ENCODE data around the gene BTBD7. TPM values are rescaled to one million over a fixed set of nuclear protein-coding genes. Genes with fewer than 3 reads are reported as not detected.

The BTBD7 gene
- polyA plus RNA-seq, 1 donor from 2014 or later = 16.1 TPM

DNA sequence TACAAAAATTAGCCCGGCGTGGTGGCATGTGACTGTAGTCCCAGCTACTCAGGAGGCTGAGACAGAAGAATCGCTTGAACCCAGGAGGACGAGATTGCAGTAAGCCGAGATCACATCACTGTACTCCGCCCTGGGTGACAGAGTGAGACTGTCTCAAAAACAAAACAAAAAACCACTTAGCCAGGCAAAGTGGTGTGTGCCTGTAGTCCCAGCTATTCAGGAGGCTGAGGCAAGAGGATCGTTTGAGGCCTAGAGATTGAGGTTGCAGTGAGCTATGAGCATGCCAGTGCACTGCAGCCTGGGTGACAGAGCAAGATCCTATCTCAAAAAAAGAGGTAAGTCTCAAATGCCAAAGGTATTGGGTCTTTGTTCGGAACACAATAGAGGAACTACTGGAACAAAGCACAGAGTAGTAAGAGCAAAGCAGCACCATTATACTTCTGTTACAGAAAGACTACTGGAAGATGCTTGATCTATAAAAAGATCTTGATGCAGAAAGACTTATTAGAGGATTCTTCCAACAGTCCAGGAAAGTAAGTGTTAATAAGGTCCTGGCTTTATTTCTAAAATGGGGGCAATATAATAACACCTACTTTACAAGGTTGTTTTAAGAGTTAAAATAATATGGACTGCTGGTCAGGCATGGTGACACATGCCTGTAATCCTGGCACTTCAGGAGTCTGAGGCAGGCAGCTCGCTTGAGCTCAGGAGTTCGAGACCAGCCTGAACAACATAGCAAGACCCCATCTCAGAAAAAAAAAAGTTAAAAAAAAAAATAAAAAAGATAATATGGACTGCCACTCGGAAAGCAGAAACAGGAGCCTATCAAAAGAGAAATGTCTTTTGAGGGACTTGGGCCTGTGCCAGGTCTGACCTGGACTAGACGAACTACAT is 29.9 kb downstream of the BTBD7 start:
- Mint-ChIP-seq H3K4me1 (peaks cover 28 to 39% (median 29%) of the 10 kb centered on the region in 3 donors), H3K27ac (no peak overlapping the region), H3K36me3 (no peaks in the 10 kb centered on the region), H3K27me3 (no peaks in the 10 kb centered on the region), H3K4me3 (no peak overlapping the region), H3K9me3 (no peaks in the 10 kb centered on the region)

DNA sequence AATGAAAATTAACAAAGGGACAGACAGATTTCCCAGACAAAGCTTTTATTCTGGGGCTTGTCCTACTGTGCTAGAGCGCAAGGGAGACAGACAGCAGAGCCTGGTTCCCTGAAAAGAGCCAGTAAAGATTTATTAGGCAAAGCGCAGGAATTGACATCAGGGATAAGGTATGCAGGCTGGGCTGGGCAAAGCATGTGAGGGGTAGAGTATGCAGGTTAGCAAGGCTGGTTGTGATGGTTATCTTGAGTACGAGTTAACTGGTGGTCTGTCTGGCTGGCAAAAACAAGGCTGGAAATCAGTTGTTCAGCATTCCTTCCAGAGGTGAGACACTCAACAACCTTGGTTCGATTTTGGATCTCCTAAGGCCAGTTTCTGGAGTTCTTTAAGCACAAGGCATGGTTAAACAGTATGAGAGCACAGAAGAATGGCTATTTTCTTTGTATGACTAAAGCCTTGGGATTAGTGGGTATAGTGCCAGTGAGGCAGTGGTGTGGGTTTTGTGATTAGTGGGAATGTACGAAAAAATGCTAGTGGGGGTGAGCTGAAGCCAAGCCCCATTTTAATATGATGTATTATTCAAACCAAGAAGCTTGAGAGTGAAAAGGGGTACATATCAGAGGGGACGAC is 30.9 kb downstream of the BTBD7 start:
- Mint-ChIP-seq H3K36me3 (no peaks in the 10 kb centered on the region), H3K27me3 (no peaks in the 10 kb centered on the region), H3K27ac (no peak overlapping the region), H3K4me3 (no peak overlapping the region), H3K4me1 (peaks cover 23 to 35% (median 24%) of the 10 kb centered on the region in 3 donors), H3K9me3 (no peaks in the 10 kb centered on the region)

DNA sequence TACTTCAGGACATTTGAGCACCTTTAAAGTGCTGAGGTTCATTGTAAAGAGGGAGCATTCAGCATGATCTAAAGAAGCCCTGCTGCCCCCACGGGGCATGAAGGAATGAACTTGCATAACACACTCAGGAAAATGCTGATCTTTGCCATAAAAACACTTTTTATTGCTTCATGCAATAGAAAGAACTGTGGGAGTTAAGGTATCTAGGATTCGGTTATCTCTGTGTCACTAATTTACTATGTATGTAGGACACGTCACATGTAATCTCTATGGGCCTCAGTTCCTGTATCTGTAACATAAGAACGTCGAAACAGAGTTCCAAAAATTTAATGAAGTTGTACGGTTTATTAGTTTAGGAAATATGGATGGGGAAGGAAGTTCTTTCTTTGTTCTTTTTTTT is 33.0 kb downstream of the BTBD7 start:
- Mint-ChIP-seq H3K36me3 (peaks cover 5% of the 10 kb centered on the region), H3K4me3 (no peak overlapping the region), H3K9me3 (no peaks in the 10 kb centered on the region), H3K27ac (no peak overlapping the region), H3K27me3 (no peaks in the 10 kb centered on the region), H3K4me1 (peaks cover 21 to 30% (median 22%) of the 10 kb centered on the region in 3 donors)

DNA sequence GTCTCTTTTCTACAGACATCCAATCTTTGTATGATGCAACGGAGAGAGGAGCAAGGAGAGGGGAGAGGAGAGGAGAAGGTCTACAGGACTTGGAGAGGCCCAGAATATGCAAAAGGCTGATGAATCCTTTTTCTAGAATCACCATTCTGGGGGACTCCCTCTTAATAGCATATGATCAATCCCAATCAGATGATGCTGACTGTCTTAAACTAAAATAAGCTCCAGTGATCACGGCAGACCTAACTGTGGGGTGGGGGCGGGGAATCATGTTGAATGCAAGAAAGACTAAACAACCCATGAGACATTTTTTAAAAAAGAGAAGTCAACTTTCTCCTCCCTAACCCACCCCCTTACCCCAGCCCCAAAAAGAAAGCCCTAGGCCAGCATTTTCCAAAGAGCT is 33.4 kb downstream of the BTBD7 start:
- no peaks in the 10 kb centered on the region for H3K9me3 Mint-ChIP-seq
- no peaks in the 10 kb centered on the region for H3K27me3 Mint-ChIP-seq
- H3K4me1 Mint-ChIP-seq = peaks cover 21 to 33% (median 22%) of the 10 kb centered on the region in 3 donors
- H3K27ac Mint-ChIP-seq = no peak overlapping the region
- peaks cover 5% of the 10 kb centered on the region for H3K36me3 Mint-ChIP-seq
- H3K4me3 Mint-ChIP-seq = peak overlapping the region in 1 of 4 donors; percentile 65

DNA sequence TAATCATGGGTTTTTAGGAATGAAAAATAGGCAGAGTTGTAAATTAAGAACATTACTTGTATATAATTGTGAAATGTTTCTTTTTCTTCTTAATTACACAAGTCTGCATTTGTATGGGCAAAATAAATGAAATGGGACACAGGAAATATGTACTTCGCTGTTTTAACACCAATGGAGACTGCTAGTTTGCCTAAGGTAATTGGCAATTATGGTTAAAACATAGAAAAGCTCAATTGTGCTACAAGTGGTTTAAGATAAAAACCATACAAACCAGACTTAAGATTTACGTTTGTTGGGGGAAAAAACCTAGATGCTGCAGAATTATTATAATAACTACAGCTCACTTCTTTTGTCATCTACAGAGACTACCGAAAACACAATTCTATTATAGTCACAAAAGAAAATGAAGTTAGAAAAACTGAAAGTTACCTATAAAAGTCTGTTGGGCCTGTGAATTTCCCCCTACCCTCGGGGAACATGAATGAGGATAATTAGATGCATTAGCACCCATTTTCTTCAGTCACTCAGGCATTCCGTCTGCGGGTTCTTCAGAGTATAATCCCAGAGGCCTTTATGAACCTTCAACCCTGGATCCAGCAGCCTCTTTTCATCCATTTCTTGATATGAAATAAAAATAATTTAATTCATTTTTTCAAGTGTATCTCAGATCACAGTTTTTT is 37.2 kb downstream of the BTBD7 start:
- peaks cover 6% of the 10 kb centered on the region for H3K36me3 Mint-ChIP-seq
- H3K4me3 Mint-ChIP-seq = no peak overlapping the region
- peaks cover 14 to 30% (median 21%) of the 10 kb centered on the region in 3 donors for H3K4me1 Mint-ChIP-seq
- H3K27ac Mint-ChIP-seq = no peak overlapping the region
- no peaks in the 10 kb centered on the region for H3K27me3 Mint-ChIP-seq
- no peaks in the 10 kb centered on the region for H3K9me3 Mint-ChIP-seq

DNA sequence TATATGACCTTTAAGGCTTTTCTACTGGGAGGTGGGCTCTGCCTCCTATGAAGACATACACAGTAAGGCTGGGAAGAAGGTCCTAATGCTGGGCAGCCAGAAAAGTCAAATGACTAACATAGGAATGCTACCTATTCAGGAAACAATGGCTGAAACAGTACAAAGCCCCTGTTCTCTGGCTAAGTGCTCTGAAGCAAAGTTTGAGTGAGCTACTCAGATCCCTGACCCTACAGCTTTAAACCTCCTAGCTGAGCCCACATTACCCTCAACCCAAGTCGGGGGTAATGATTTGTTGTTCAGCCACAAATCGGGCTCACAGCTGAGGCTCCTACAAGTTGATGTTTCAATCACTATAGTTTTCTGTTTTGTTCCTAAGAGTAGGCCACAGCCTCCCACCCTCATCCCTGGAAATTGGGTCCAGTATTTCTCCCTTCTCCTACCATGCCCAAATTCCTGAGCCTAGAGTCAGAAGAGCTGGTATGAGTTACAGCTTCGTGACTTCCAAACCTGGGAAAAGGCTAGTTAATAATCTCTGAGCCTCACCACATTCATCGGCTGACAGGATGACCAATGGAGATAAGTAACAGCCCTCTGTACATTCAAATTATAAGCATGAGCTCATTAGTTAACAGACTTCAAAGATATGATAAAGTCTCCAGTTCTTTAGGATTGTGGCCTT is 46.5 kb downstream of the BTBD7 start:
- H3K4me3 Mint-ChIP-seq = no peak overlapping the region
- H3K9me3 Mint-ChIP-seq = no peaks in the 10 kb centered on the region
- peaks cover 6 to 31% (median 11%) of the 10 kb centered on the region in 3 donors for H3K4me1 Mint-ChIP-seq
- H3K27ac Mint-ChIP-seq = no peak overlapping the region
- peaks cover 3% of the 10 kb centered on the region for H3K36me3 Mint-ChIP-seq
- H3K27me3 Mint-ChIP-seq = no peaks in the 10 kb centered on the region

DNA sequence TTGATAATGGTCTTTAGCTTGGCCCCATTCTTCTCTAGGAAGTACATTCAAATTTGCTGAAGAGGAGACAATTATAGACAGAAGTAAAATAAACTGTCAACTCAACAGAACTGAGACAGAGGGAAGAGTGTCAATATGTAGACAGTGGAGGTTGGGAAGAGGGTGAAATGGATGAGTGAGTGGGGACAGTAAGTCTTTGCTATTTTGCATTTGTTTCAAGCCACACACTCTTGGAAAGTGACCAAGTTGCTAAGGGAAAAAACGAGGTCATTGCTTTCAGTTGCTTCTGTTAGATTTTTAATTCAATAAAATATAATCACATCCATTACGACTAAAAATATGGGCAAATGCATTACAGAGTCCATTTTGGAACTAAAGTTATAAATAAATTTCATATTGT is 47.8 kb downstream of the BTBD7 start:
- Mint-ChIP-seq H3K4me1 (peaks cover 6 to 31% (median 13%) of the 10 kb centered on the region in 3 donors), H3K27me3 (no peaks in the 10 kb centered on the region), H3K27ac (no peak overlapping the region), H3K4me3 (no peak overlapping the region), H3K9me3 (no peaks in the 10 kb centered on the region), H3K36me3 (peaks cover 3% of the 10 kb centered on the region)

DNA sequence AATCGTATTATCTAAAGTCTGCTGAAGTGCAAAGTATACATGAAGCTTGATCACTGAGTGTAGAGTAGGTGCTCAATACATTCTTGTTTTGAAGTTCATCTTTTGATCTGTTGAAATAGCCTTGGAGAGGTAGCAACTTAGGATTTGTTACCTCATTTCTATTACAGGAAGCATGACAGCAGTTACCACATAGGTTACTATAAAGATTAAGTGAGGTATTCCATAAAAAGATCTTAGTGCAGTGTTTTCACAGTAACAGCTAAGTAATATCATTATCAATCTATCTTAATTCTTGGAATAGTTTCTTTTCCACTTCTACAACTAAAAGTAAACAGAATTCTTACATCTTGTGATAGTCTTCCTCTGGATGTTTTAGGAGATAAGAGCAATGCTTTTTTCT is 50.9 kb downstream of the BTBD7 start:
- Mint-ChIP-seq H3K36me3 (peaks cover 3% of the 10 kb centered on the region), H3K27ac (no peak overlapping the region), H3K4me1 (peaks cover 5 to 11% (median 6%) of the 10 kb centered on the region in 3 donors), H3K4me3 (no peak overlapping the region), H3K27me3 (no peaks in the 10 kb centered on the region), H3K9me3 (no peaks in the 10 kb centered on the region)

DNA sequence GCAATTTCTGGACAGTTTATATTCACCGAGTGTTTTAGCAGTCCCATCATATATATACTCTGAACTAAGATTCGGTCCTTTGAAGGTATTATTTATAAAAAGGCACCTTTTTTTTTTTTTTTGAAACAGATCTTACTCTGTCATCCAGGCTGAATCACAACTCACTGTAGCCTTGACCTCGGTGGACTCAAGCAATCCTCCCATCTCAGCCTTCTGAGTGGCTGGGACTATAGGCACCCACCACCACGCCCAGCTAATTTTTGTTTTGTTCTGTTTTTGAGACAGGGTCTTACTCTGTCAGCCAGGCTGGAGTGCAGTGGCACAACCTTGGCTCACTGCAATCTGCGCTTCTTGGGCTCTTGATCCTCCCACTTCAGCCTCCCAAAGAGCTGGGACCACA is 52.1 kb downstream of the BTBD7 start:
- Mint-ChIP-seq H3K9me3 (no peaks in the 10 kb centered on the region), H3K27ac (peak overlapping the region in 1 of 3 donors; percentile 39), H3K4me1 (peaks cover 5 to 11% (median 6%) of the 10 kb centered on the region in 3 donors), H3K4me3 (no peak overlapping the region), H3K27me3 (no peaks in the 10 kb centered on the region), H3K36me3 (peaks cover 3% of the 10 kb centered on the region)

DNA sequence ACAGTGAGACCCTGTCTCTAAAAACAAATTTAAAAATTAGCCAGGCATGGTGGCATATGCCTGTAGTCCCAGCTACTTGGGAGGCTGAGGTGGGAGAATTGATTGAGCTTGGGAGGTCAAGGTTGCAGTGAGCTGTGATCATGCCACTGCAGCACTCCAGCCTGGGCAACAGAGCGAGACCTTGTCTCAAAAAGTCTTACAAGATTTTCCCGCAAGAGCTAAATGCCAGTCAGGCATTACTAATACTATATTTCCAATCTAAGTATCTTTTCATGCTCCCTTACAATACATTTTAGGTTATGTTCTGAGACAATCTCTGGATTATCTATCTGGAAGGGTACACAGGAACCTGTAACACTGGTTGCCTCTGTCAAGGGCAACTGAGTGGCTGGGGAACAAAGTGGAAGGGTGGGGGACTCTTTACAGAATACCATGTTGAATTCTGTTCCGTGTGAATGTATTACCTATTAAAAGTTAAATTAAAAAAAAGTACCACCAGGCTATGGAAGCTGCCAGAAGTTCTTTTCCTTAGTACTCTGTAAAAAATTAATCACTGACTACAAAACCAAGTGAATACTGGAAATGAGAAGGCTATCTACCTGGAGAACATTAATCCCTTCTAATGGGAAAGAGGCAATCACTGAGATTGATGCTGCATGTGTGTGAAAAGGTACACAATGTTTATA is 56.7 kb downstream of the BTBD7 start:
- H3K36me3 Mint-ChIP-seq = no peaks in the 10 kb centered on the region
- no peak overlapping the region for H3K4me3 Mint-ChIP-seq
- H3K27ac Mint-ChIP-seq = no peak overlapping the region
- H3K4me1 Mint-ChIP-seq = peaks cover 0 to 8% (median 6%) of the 10 kb centered on the region in 3 donors
- no peaks in the 10 kb centered on the region for H3K9me3 Mint-ChIP-seq
- H3K27me3 Mint-ChIP-seq = no peaks in the 10 kb centered on the region

DNA sequence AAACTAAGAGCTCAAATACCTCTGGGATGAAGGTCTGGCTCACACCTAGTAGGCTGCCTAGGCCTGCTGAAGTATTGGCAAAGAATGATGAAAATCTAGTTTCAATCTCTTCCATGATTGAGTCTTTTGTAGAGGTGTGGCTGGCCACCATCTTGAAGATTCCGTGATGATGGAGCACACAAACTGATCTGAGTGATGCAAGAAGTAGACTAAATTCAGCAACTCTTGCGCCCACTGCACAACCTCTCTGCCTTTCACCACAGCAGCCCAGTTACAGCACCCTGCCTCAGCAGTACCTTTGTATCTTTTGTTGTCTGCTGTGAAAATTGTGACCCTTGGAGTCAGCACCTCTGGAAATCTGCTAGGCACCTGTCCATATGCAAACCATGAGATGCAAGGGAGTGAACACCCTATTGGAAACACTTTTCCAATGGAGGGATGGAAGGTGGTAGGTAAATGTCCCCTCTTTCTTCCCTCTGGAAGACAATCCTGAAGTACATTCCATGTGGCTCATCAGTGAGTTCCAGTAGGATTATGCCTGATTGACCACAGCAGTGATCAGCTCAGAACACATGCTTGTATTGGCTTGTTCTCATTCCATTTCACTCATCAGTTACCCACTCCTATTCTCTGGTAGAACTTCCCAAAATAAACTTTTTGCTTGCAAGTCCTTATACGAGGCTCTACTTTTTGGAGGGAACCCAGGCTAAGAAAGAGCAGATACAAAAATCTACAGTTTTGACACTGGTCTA is 58.6 kb downstream of the BTBD7 start:
- no peaks in the 10 kb centered on the region for H3K36me3 Mint-ChIP-seq
- H3K9me3 Mint-ChIP-seq = no peaks in the 10 kb centered on the region
- H3K4me3 Mint-ChIP-seq = no peak overlapping the region
- no peak overlapping the region for H3K27ac Mint-ChIP-seq
- no peaks in the 10 kb centered on the region for H3K27me3 Mint-ChIP-seq
- H3K4me1 Mint-ChIP-seq = peaks cover 0 to 11% (median 7%) of the 10 kb centered on the region in 3 donors

DNA sequence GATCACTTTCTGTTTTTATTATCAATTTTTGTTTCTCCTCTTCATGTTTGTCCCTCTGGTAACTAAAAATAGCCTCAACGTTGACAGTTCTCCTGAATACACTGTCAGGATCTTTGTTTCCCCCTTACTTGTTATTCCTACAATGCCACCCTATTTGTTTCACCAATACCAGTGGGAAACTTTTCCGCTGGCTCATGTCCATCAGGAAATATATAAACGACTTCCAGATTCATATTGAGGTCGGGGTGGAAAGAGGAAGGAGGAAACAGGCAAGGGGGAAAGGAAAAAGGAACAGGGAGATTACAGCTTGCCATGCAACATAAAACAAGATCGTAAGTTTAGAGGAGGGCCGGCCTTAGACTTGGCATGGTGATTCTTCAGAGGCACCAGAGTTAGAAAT is 61.7 kb downstream of the BTBD7 start:
- Mint-ChIP-seq H3K4me3 (no peak overlapping the region), H3K9me3 (no peaks in the 10 kb centered on the region), H3K27me3 (no peaks in the 10 kb centered on the region), H3K27ac (no peak overlapping the region), H3K36me3 (no peaks in the 10 kb centered on the region), H3K4me1 (peaks cover 0 to 14% (median 3%) of the 10 kb centered on the region in 3 donors)

DNA sequence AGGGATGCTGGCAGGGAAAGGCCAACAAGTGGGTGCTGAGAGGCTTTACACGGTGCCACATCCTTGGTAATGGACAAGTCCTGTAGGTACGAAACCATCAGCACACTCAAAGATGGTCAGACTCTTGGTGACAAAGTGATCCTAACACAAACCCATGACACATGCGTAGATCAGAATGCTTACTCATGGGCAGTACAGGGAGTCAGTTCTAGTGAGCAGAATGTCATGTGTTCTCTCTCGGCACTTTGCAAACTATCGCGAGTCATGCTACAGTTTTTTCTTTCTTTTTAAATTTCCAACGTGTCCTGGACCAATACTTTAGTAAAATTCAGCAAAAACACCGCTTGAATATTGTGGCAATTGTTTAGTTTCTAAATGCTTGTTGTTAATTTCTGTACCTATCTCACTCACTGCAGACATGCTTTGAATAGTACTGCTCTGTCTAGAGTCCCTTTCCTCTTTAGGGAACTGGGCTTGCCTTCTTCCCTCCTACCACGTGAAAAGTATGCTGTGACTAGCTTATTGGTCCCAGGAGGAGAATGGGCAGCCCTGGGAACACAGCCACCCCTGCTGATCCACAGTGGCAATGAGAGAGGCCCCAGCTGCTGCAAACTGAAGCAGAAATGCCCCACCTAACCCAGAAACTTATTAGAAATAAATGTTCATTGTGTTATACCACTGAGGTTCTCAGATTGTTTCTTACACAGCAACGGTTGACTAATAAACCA is 63.3 kb downstream of the BTBD7 start:
- peaks cover 3 to 16% (median 3%) of the 10 kb centered on the region in 3 donors for H3K4me1 Mint-ChIP-seq
- no peaks in the 10 kb centered on the region for H3K27me3 Mint-ChIP-seq
- H3K4me3 Mint-ChIP-seq = peak overlapping the region in 1 of 4 donors; percentile 49
- H3K36me3 Mint-ChIP-seq = no peaks in the 10 kb centered on the region
- peak overlapping the region in 1 of 3 donors; percentile 83 for H3K27ac Mint-ChIP-seq
- no peaks in the 10 kb centered on the region for H3K9me3 Mint-ChIP-seq
